GM19395 (cell line): ENCODE data around the gene GSTT4.
A peak's percentile ranks its signal among the peaks of the same experiment; 100 is the strongest.
"Not testable (repeated sequence)": the region's sequence is repeated elsewhere in the genome, so short reads cannot be mapped to it uniquely, and the experiment has no call there.

ENCODE experiments used
- ATAC-seq: cut with Tn5 transposase; IDR thresholded peaks from one replicate; pipeline ENCODE4 v1.9.1; 2021; ENCODE audit warnings: mild to moderate bottlenecking, moderate library complexity; ENCODE audit not compliant: unreplicated experiment

The GSTT4 gene

DNA sequence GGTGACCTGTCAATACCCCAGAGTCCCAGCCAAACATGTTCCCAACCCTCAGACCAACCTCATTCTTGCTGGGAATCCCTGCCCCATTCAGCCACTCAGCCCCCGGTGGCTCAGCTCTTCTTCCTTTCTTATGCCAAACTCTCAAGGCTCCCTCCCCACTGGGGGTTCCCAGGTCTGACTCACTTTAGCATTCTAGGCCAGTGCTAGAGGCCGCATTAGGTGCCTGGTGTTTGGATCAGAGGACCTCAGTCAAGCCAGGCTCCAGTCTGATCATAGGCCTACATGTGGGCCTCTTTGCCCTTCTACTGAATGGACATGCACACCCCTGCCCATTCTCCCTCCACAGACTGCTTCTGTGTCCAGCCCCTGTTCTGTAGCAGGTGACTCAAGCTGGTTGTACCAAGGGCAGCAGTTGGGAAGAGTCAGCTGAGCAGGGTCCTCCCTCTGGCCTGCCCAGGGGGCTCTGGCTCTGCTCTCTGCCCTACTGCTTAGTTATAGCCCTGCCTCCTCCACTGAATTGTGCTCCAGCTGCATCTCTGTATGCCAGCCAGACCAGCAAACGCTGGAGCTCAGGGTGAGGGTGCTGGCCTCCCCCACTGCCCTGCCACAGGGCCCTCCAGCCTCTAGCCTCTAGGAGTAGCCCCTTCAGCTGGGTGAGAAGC, 15.5 kb downstream of the GSTT4 start:
- ATAC-seq = not testable (repeated sequence)

DNA sequence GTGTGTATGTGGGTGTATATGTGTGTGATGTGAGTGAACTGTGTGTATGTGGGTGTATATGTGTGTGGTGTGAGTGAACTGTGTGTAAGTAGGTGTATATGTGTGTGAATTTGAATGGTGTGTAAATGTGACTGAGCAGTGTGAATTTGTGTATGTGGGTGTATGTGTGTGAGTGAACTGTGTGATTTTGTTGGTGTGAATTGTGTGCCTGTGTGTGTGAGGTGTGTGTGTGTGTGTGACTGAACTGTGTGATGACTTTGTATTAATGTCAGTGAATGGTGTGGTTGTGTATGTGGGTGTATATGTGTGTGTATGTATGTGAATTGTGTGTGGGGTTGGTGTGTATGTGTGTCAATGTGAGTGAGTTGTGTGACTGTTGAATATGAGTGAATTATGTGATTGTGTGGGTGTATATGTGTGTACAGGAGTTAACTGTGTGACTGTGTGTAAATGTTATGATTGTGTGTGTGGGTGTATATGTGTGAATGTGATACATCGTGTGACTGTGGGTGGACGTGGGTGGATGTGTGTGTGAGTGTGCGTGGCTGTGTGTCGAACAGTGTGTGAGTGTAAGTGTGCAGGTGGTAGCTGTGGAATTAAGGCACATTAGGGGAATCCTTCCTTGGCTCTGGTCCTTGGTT, 18.6 kb downstream of the GSTT4 start:
- not testable (repeated sequence) for ATAC-seq

DNA sequence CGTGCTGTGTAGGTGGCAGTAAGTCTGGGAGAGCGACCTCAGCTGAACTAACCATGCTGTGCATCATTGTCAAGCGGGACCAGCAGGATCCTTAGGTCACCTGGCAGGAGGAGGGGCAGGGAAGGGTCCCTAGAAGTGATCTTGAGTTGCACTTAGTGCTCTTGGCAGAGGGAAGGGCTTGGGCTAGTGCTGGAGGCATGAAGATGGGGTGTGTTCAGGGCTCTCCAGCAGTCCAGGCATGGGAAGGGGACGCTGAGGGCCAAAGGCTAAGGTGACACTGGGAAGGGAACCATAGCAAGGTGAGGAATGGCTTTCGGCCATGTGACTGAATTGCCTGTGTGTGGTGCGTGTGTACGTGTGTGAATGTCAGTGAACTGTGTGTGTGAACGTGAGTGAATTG, 19.2 kb downstream of the GSTT4 start:
- ATAC-seq = not testable (repeated sequence)

DNA sequence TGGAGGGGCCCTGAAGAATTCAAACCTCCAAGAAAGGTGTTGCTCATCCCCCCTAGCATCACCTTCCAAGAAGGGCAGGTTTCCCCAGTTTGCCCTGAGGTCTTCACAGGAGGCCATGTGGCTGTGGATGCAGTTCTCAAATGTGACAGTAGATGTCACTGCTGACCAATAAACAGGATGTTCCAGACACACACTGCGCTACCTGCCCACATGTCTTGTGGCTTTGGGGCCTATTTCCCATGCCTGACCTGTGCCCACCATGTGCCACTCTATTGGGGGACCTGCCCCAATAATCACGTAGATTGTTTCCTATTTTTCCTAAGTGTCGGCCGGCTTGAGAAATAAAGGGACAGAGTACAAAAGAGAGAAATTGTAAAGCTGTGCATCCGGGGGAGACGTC, 20.8 kb downstream of the GSTT4 start:
- ATAC-seq = no peak

DNA sequence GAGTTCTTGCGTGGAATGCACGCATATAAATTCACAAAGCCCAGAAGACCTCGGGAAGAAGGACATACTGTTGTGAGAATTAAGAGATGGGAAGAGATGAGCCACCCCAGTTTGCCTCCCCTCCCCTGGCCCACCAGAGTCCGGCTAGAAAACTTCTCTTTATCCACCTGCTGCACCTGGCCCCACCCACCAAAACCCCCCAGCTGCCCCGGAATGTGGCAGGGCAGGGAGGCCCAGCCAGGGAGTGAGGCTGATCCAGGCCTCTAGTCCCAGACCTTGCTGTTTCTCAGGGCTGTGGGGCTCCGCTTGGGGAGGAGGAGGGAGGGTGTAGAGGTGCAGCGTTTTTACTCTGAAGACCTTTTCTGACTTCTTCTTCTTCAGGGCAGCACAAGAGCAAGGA, 24.7 kb downstream of the GSTT4 start:
- ATAC-seq = not testable (repeated sequence)

DNA sequence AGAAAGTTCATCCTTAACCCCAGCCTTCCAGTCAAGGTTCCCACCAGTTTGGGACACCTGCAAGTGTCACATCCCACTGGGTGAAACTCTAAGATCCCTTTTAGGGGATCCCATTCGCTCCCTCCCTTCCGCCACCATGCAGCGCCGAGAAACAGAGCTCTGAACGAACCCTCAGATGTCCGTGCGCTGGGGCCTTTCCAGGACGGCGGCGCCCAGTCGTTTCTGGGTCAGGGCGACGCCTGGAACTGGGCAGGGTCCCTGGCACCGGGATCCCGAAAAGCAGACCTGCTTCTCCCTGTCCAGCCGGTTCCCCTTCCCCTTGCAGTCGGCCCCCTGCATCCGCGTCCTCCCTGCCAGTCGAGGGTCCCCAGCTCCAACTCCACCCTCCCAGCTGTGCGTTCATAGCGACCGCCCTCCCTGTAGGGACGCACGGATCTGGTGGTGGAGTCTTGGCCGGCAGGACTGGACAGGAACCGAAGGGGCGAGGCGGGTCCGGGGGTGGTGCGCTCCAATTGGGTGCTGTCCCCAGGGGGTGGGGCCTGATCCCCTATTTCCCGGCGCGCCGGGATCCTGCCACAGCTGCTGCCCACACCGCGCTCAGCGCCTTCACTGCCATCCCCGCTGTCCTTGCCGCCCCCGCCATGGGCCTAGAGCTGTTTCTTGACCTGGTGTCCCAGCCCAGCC, 25.6 kb downstream of the GSTT4 start, which contains the start of gene GSTT2:
Gene GSTT2 (plus strand): TSS at position 578 of the 684 bp plus-strand sequence.
- ATAC-seq = not testable (repeated sequence)

DNA sequence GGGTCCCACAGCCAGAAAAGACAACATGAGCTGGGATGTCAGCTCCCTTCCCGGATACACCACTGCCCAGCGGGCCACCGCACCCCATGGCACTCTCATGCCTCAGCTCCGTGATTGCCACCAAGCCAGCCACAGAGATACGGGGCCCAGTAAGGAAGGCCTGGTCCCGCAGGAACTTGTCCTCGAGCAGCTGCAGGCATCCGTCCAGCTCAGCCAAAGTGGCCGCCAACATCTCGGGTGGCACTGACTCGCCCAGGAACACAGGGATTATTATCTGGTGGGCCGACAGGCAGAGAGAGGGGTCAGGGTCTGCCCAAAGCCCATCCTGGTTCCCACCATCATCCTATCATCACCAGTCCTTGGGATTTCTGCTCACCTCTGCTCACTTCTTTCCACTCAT, 27.9 kb downstream of the GSTT4 start:
- not testable (repeated sequence) for ATAC-seq

DNA sequence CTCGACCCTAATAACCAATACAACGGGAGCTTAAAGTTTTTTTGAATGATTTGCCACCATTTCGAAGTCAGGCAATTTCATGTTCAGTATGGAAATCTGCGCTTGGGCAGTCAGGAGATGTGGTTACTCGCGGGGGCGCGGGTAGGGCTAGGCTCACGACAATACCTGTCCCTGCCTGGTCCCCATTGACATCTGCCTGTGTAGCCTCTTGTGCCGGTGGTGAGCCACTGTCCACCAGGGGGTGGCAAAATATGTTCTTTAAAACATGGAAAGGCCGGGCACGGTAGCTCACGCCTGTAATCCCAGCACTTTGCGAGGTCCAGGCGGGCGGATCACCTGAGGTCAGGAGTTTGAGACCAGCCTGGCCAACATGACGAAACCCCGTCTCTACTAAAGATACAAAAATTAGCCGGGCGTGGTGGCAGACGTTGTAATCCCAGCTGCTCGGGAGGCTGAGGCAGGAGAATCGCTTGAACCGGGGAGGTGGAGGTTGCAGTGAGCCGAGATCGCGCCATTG, 30.4 kb downstream of the GSTT4 start:
- ATAC-seq = peak; percentile 30

DNA sequence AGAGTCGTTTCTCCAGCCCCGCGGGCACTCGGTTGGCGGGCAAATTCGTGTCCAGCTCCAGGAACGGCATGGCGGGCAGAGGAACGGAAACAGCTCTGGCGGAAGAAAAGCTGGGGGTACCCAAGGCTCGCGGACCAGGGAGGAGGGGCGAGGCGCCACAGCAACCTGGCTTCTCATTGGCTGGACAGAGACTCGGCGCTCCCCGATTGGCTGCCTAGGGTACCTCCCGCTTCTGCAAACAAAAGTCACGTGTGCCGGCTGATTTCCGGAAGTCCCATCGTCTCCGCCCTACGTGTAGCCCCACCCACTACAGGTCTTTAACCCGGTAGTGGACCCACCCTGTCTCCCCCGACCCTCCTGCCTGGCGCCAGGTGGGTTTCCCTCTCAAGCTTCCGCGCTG, 30.9 kb downstream of the GSTT4 start, which contains the start of gene DDT:
Gene DDT (minus strand): TSS at position 97 of the 400 bp plus-strand sequence. CDS start 27 bp downstream, at position 70.
- ATAC-seq = peak; percentile 93

DNA sequence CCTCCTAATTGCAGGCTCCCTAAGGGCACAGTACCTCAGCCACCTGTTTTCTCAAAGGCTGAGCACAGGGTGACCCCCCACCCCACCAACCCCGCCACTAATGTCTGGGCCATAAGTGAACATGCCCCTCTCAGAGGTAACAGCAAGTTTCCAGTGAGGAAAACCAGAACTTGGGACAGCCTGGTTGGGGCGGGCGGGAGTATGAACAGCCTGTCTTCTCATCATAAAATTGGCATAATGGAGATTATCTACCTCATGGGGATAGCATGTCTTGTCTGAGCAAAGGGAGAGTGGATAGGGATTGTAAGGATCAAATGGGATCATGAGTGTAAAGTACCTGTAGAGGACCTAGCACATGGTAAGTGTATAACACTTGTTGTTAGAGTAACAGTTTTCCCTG, 33.3 kb downstream of the GSTT4 start:
- not testable (repeated sequence) for ATAC-seq

DNA sequence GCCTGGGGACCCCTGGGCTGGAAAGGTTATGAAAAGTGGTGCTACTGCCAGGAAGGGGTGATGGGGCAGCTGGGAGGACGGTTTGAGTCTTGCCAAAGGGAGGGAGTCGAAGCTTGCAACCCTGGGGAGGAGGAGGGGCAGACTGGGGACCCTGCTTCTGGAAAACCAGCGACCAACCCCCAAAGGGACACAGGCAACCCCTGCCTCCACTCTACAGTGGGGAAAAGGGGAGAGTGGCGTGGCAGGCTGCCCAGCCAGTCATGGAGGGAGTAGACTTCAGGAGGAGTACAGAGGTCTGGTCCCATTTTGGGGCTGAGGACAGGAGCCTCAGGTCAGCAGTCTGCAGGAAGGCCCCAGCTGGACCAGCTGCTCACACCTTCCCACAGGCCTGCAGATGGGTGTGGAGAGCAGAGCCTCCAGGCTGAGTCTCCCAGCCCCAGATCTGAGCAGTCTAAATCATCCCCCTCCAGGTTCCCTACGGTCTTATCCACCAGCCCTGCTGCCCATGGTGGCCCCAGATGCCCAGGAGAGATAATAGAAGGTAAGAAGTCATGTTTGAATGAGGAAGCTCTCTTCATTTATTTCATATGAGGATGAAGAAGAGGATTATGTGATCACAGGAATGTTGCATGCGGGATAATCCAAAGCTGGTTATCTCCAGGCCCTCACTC, 34.3 kb downstream of the GSTT4 start:
- no peak for ATAC-seq

DNA sequence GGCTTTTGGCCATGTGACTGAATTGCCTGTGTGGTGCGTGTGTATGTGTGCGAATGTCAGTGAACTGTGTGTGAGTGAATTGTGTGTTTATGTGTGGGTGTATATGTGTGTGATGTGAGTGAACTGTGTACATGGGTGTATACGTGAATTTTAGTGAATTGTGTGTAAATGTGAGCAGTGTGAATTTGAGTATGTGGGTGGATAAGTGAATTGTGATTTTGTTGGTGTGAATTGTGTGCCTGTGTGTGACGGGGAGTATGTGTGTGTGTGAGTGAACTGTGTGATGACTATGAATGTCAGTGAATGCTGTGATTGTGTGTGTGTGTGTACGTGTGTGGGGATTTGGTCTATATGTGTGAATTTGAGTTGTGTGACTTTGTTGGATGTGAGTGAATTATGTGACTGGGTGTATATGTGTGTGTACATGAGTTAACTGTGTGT, 35.0 kb downstream of the GSTT4 start:
- ATAC-seq = no peak

DNA sequence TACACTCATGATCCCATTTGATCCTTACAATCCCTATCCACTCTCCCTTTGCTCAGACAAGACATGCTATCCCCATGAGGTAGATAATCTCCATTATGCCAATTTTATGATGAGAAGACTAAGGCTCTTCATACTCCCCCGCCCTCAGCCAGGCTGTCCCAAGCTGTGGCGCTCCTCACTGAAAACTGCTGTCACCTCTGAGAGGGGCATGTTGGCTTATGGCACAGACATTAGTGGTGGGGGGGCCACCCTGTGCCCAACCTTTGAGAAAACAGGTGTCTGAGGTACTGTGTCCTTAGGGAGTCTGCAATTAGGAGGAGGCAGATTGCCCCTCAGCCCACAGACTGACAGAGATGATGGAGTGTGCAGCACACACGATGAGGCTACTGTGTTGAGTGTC, 36.2 kb downstream of the GSTT4 start:
- no peak for ATAC-seq

DNA sequence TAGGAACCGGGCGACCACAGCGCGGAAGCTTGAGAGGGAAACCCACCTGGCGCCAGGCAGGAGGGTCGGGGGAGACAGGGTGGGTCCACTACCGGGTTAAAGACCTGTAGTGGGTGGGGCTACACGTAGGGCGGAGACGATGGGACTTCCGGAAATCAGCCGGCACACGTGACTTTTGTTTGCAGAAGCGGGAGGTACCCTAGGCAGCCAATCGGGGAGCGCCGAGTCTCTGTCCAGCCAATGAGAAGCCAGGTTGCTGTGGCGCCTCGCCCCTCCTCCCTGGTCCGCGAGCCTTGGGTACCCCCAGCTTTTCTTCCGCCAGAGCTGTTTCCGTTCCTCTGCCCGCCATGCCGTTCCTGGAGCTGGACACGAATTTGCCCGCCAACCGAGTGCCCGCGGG, 38.7 kb downstream of the GSTT4 start, which contains the start of gene DDTL:
Gene DDTL (plus strand): TSS at position 321 of the 400 bp plus-strand sequence. CDS start 27 bp downstream, at position 348.
- ATAC-seq = peak; percentile 91

DNA sequence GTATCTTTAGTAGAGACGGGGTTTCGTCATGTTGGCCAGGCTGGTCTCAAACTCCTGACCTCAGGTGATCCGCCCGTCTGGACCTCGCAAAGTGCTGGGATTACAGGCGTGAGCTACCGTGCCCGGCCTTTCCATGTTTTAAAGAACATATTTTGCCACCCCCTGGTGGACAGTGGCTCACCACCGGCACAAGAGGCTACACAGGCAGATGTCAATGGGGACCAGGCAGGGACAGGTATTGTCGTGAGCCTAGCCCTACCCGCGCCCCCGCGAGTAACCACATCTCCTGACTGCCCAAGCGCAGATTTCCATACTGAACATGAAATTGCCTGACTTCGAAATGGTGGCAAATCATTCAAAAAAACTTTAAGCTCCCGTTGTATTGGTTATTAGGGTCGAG, 39.2 kb downstream of the GSTT4 start:
- ATAC-seq = peak; percentile 46

DNA sequence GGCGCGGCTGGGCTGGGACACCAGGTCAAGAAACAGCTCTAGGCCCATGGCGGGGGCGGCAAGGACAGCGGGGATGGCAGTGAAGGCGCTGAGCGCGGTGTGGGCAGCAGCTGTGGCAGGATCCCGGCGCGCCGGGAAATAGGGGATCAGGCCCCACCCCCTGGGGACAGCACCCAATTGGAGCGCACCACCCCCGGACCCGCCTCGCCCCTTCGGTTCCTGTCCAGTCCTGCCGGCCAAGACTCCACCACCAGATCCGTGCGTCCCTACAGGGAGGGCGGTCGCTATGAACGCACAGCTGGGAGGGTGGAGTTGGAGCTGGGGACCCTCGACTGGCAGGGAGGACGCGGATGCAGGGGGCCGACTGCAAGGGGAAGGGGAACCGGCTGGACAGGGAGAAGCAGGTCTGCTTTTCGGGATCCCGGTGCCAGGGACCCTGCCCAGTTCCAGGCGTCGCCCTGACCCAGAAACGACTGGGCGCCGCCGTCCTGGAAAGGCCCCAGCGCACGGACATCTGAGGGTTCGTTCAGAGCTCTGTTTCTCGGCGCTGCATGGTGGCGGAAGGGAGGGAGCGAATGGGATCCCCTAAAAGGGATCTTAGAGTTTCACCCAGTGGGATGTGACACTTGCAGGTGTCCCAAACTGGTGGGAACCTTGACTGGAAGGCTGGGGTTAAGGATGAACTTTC, 44.0 kb downstream of the GSTT4 start, which contains the start of gene GSTT2B:
Gene GSTT2B (minus strand): TSS at position 112 of the 688 bp plus-strand sequence. CDS start 64 bp downstream, at position 48.
- ATAC-seq = not testable (repeated sequence)

DNA sequence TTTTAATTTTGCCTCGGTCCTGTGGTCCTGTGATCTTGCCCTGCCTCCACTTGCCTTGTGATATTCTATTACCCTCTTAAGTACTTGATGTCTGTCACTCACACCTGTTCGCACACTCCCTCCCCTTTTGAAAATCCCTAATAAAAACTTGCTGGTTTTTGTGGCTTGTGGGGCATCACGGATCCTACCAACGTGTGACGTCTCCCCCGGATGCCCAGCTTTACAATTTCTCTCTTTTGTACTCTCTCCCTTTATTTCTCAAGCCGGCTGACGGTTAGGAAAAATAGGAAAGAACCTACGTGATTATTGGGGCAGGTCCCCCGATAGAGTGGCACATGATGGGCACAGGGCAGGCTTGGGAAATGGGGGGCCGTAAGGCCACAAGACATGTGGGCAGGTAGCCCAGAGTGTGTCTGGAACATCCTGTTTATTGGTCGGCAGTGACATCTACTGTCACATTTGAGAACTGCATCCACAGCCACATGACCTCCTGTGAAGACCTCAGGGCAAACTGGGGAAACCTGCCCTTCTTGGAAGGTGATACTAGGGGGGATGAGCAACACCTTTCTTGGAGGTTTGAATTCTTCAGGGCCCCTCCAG, 48.9 kb downstream of the GSTT4 start:
- not testable (repeated sequence) for ATAC-seq

DNA sequence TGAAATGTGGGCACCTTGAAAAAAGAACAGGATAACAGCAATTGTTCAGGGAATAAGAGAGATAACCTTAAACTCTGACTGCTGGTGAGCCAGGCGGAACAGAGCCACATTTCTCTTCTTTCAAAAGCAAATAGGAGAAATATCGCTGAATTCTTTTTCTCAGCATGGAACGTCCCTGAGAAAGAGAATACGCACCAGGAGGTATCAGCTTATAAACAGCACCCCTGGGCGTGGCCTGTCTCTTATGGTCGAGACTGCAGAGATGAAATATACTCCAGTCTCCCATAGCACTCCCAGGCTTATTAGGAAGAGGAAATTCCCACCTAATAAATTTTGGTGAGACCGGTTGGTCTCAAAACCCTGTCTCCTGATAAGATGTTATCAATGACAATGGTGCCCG, 49.4 kb downstream of the GSTT4 start:
- ATAC-seq = not testable (repeated sequence)

DNA sequence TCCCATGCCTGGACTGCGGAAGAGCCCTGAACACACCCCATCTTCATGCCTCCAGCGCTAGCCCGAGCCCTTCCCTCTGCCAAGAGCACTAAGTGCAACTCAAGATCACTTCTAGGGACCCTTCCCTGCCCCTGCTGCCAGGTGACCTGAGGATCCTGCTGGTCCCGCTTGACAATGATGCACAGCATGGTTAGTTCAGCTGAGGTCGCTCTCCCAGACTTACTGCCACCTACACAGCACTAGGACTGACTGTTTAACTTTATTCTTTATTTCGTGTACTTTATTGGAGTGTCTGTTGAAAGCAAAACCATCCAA, 50.3 kb downstream of the GSTT4 start:
- ATAC-seq = not testable (repeated sequence)
